GM12875 (cell line): ENCODE measurements around the gene PDZRN3.

Source experiments
- H3K4me3 ChIP-seq: one replicate; pipeline ENCODE4 v1.5.1; 2011; ENCODE audit warnings: low read depth, low read length, control low read depth
- TF ChIP-seq, protein P1 (sequence below): IDR thresholded peaks from 2 replicates; pipeline ENCODE4 v1.5.1; 2011; ENCODE audit warnings: low read depth, mild to moderate bottlenecking, control low read depth, inconsistent platforms, low read length, moderate library complexity, borderline replicate concordance; ENCODE audit not compliant: insufficient read depth

Gene PDZRN3

DNA sequence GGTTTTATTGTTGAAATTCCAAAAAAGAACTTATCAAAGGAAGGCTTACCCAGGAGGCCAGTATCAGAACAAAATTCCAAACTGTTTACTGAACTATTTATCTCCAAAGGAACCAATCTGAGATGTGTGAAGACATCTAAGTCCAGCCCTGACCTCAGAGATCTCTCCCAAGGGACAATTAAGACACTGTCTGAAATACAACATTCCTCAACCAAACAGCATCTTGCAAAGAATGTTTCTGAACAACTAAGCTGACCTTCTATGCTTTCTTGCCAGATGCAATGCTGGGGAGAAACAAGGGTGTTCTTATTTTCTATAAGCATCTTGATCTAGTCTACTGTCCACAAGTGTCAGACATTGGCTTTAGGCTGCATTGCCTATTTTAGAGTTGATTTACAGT lies 13.6 kb downstream of the PDZRN3 start:
- TF ChIP-seq, protein P1, sequence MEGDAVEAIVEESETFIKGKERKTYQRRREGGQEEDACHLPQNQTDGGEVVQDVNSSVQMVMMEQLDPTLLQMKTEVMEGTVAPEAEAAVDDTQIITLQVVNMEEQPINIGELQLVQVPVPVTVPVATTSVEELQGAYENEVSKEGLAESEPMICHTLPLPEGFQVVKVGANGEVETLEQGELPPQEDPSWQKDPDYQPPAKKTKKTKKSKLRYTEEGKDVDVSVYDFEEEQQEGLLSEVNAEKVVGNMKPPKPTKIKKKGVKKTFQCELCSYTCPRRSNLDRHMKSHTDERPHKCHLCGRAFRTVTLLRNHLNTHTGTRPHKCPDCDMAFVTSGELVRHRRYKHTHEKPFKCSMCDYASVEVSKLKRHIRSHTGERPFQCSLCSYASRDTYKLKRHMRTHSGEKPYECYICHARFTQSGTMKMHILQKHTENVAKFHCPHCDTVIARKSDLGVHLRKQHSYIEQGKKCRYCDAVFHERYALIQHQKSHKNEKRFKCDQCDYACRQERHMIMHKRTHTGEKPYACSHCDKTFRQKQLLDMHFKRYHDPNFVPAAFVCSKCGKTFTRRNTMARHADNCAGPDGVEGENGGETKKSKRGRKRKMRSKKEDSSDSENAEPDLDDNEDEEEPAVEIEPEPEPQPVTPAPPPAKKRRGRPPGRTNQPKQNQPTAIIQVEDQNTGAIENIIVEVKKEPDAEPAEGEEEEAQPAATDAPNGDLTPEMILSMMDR = no peak
- no peak overlapping the region for H3K4me3 ChIP-seq

DNA sequence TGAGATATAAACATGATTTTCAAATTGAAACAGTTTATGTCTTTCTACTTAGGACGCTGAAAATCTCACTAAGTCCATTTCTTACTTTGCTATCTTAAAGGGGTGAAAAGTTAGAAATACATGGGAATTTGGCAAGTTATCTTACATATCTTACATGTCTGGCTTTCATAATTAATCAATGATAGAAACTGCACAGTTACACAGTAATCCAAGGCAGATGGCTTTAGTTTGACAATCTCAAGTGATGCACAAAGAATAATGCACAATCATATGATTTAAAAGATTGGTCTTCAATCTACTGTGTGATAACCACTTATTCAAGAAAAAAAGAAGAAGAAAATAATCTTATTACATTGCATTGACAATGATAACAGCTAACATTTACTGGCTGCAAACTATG lies 14.2 kb downstream of the PDZRN3 start:
- TF ChIP-seq, protein P1 = no peak

DNA sequence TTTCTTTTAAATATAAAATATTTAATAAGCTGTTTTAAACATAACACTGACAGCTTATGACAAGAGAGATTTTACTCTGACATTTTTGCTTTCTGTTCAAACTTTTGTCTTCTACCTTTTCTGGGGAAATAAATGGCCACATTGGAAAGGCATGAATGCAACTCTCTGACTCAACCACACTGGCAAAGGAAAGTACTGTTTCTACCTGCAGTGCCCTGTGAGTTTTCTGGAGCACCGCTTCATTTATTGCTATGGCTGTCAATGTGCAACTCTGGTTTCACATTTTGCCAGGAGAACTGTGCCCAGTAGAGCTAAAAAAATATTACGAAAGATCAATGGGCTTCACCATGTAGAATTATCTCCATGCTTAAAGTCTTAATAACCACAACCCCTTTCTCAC lies 15.1 kb downstream of the PDZRN3 start:
- TF ChIP-seq, protein P1 = no peak
- H3K4me3 ChIP-seq = no peak overlapping the region

More for the DNA sequence above, 14.2 kb downstream of the PDZRN3 start:
- no peak overlapping the region for H3K4me3 ChIP-seq

DNA sequence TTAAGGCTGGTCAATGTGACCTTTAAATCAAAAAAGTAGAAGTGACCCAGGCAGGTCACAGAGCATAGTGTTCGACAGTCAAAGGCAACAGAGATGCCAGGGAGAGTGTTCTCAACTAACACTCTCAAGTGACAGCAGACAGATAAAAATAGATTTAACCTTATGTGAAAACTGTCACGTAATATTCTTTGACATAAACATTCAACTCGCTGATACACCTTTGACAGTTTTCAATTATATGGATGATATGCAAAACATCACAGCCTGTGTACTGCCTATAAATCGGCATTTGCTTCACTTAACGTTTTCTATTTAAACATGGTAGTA lies 15.5 kb downstream of the PDZRN3 start:
- TF ChIP-seq, protein P1 = no peak
- H3K4me3 ChIP-seq = no peak overlapping the region

DNA sequence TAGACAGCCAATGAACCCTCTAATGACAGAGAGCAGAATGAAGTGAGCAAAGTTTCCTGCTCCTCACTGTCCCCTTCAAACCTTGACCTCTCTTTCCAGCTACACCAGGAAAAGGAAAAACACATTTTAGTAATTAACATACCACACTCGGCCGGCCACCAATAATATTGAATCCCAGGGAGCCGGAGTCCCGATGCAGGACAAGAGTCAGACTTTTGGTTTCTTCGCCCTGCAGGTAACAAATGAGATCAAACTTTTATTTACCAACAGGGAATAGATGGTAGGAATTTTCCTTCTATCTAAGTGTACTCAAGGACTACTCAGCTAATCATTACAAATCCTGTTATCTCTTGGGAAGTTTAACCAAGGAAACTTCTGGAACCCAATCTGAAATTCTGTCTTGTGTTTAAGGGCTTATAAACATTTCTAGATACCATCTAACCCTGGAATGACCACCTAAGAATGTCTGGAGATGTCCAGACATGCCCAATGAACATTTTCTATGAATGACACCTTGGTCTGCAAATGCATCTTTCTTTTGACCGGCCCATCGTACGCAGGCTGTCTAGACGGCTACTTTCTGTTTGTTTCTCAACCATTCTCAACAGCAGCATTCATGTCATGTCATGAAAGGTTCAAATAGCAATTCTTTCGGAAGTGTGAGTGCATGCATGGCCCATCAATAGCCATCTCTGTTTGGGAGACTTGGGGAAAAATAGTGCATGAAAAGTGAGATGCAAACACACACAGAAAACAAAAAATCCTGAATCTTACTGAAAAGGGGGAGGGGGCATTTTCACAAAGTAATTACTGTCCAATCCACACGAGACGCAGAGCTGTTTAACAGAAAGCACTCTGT lies 16.1 kb downstream of the PDZRN3 start:
- H3K4me3 ChIP-seq = no peak overlapping the region
- TF ChIP-seq, protein P1 = no peak

DNA sequence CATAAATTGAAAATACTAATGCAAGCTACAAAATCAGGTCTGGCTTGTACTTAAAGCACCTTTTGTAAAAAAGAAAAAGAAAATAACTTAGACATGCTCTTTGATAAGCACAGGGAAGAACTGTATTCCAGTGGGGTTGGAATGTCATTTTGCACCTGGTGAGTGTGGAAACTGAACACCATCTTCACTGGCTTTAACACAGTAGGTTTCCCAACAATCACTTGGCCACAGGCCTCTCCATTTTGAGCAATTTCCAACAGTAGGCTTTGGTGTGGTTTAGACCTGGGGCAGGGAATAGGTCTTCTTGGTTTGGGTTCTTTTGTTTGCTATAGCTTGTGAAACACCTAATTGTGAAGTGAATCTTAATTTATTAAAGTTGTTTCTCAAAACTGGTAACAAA lies 18.9 kb downstream of the PDZRN3 start:
- TF ChIP-seq, protein P1 = no peak
- H3K4me3 ChIP-seq = no peak overlapping the region

DNA sequence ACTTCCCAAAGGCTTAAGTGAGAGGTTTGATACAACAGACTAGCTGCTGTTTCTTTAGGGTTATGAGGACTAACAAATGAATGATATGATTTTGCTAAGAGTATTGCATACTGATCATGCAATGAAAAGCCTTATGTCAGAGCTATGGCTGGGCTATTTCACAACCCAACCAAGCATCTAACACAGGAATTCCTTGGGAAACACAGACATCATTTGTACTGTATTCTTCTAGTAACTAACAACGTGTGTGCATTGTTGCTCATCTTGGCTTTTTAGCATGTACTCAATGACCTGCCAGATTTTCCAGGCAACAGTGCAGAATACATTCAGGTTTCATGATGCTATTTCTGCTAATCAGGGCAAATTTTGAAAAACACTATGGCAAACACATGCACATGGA lies 19.3 kb downstream of the PDZRN3 start:
- no peak overlapping the region for H3K4me3 ChIP-seq
- TF ChIP-seq, protein P1 = no peak
